Measurements from ENCODE around the gene TCERG1.

DNA sequence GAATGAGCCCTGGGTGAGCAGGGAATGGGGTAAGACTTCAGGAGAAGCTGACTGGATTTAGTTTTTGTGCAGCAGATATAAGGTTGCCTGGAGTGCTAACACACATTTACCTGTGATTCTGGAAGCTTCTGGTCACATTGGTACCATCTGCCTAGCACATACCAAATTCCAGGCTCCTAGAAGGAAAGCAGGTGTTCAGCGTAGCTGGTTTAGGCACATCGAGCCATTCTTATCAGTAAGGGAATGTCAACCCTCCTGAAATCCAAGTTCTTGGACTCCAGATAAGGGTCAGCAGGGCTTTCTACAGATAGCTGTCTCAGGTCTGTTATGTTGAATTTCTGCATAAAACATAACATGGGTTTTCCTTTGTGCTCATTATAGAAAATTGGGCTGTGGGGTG lies 10.3 kb downstream of the TCERG1 start:
- TF ChIP-seq NFRKB (IDR thresholded peaks at IDR 0.05) (no peak), CTBP1 (IDR thresholded peaks at IDR 0.05; ENCODE audit: borderline replicate concordance) (no peak), SP1 (IDR thresholded peaks at IDR 0.05) (no peak), TARDBP (IDR thresholded peaks at IDR 0.05) (no peak), HDGF (IDR thresholded peaks at IDR 0.05; ENCODE audit: borderline replicate concordance) (no peak), BHLHE40 (IDR thresholded peaks at IDR 0.05; ENCODE audit: borderline replicate concordance) (no peak), ARNT (IDR thresholded peaks at IDR 0.05) (no peak), ELF4 (IDR thresholded peaks at IDR 0.05) (no peak), FOXM1 (IDR thresholded peaks at IDR 0.05; ENCODE audit: borderline replicate concordance) (no peak), FOXA1 (IDR thresholded peaks at IDR 0.05) (no peak)
